HG02571 (cell line): ENCODE data around the gene PRSS33.

ENCODE experiments used
- ATAC-seq: cut with Tn5 transposase; IDR thresholded peaks from one replicate; pipeline ENCODE4 v1.9.1; 2021; ENCODE audit warnings: mild to moderate bottlenecking, moderate library complexity; ENCODE audit not compliant: unreplicated experiment

Gene PRSS33

GRCh38 chr16:2787406-2787805 is at the start of gene PRSS33:
PRSS33 (minus strand) TSS chr16:2787560; CDS start chr16:2786547, 1,013 bp downstream.
- ATAC-seq: no peak

- no peak for ATAC-seq
Measured at GRCh38 chr16:2836646-2837508, 49.5 kb upstream of the PRSS33 start.

GRCh38 chr16:2835638-2836493 is 48.5 kb upstream of the PRSS33 start:
- no peak for ATAC-seq

- ATAC-seq: no peak
Measured at GRCh38 chr16:2834968-2835367, 47.6 kb upstream of the PRSS33 start.

GRCh38 chr16:2833776-2834175 is 46.4 kb upstream of the PRSS33 start:
- no peak for ATAC-seq

- ATAC-seq: no peak
Measured at GRCh38 chr16:2831203-2831602, 43.8 kb upstream of the PRSS33 start.

- ATAC-seq: no peak
Measured at GRCh38 chr16:2830355-2830695, 43.0 kb upstream of the PRSS33 start.

GRCh38 chr16:2829501-2830354 is 42.4 kb upstream of the PRSS33 start, which contains the start of gene ZG16B:
ZG16B (plus strand) TSS chr16:2830303; CDS start chr16:2830442, 139 bp downstream.
- ATAC-seq: no peak

- no peak for ATAC-seq
Measured at GRCh38 chr16:2828876-2829430, 41.6 kb upstream of the PRSS33 start.

- no peak for ATAC-seq
Measured at GRCh38 chr16:2828521-2828840, 41.1 kb upstream of the PRSS33 start.

GRCh38 chr16:2827831-2828520 is 40.6 kb upstream of the PRSS33 start:
- no peak for ATAC-seq

- ATAC-seq: no peak
Measured at GRCh38 chr16:2827374-2827791, 40.0 kb upstream of the PRSS33 start.

- no peak for ATAC-seq
Measured at GRCh38 chr16:2826591-2827373, 39.4 kb upstream of the PRSS33 start.

GRCh38 chr16:2825906-2826305 is 38.5 kb upstream of the PRSS33 start:
- no peak for ATAC-seq

- ATAC-seq: no peak
Measured at GRCh38 chr16:2825049-2825742, 37.8 kb upstream of the PRSS33 start.

GRCh38 chr16:2824626-2825025 is 37.3 kb upstream of the PRSS33 start:
- no peak for ATAC-seq

GRCh38 chr16:2822496-2822895 is 35.1 kb upstream of the PRSS33 start:
- ATAC-seq: no peak

- ATAC-seq: no peak
Measured at GRCh38 chr16:2822158-2822495, 34.8 kb upstream of the PRSS33 start.
